Activated CD8-positive, alpha-beta T cell treated with anti-CD3 and anti-CD28 coated beads, Interleukin-2, amount 10 ng/mL, durations not matched to agents 7 days and 5 days (primary cell): ENCODE measurements around the gene CNNM1. TPM values are rescaled to one million over a fixed set of nuclear protein-coding genes. Genes with fewer than 3 reads are reported as not detected.

Experiments used
- ATAC-seq: fragments of 150-1000 bp; cut with Tn5 transposase; one replicate; pipeline ENCODE4 v1.10.0; 2021; ENCODE audit warnings: moderate library complexity
- CTCF ChIA-PET: fragments of 350-600 bp; sonication (Branson Sonifier 250); formaldehyde crosslinking; loops from one replicate; lab custom pipeline; 2021; ENCODE audit warnings: antibody characterized with exemption; lab: Charles Lee
- POLR2A ChIA-PET: fragments of 350-600 bp; sonication (Branson Sonifier 250); formaldehyde crosslinking; loops from one replicate; lab custom pipeline; 2021; ENCODE audit warnings: antibody characterized with exemption; lab: Charles Lee
- DNase-seq: peaks from one replicate; pipeline ENCODE4 v3.0.0-alpha.2; 2020
- H3K27ac Mint-ChIP-seq: one replicate; pipeline ENCODE4 v1.8.0; 2021; ENCODE audit warnings: mild to moderate bottlenecking, mixed read lengths
- H3K27me3 Mint-ChIP-seq: one replicate; pipeline ENCODE4 v1.8.0; 2021; ENCODE audit warnings: low read depth, mixed read lengths
- H3K36me3 Mint-ChIP-seq: one replicate; pipeline ENCODE4 v1.8.0; 2021; ENCODE audit warnings: low read depth, mixed read lengths
- H3K4me1 Mint-ChIP-seq: one replicate; pipeline ENCODE4 v1.8.0; 2021; ENCODE audit warnings: low read depth, mixed read lengths
- H3K4me3 Mint-ChIP-seq: one replicate; pipeline ENCODE4 v1.8.0; 2021; ENCODE audit warnings: mild to moderate bottlenecking, mixed read lengths
- H3K9me3 Mint-ChIP-seq: one replicate; pipeline ENCODE4 v1.8.0; 2022; ENCODE audit warnings: mixed read lengths; ENCODE audit not compliant: insufficient read depth
- total RNA-seq, 2 experiments: library from RNA; stranded (reverse); gene quantifications; one replicate each; pipeline ENCODE4 v1.2.3, GENCODE V29; 2021

Gene CNNM1
- total RNA-seq = under 1 TPM; 0.13 to 0.23 TPM

- peaks cover 5% of the 10 kb centered on the region for H3K4me1 Mint-ChIP-seq
- CTCF ChIA-PET = no interaction called here
- DNase-seq (peak; percentile 35), ATAC-seq (peak; percentile 75)
- POLR2A ChIA-PET = interaction anchor here (0.8 kb wide), 1 partner anchor 10 kb away, joined by 4 read pairs; no protein-coding TSS in a partner anchor
- peaks cover 5% of the 10 kb centered on the region for H3K36me3 Mint-ChIP-seq
- H3K4me3 Mint-ChIP-seq = peak within 1 kb of the TSS; percentile 58
- no peak within 1 kb of the TSS for H3K27ac Mint-ChIP-seq
- H3K9me3 Mint-ChIP-seq = no peaks in the 10 kb centered on the region
- H3K27me3 Mint-ChIP-seq = peaks cover 31% of the 10 kb centered on the region
Measured at GRCh38 chr10:99329304-99329553, at the start of gene CNNM1. Gene CNNM1 (plus strand): TSS chr10:99329356. CDS start chr10:99329388, 32 bp downstream.

GRCh38 chr10:99279626-99280111 is 49.5 kb upstream of the CNNM1 start:
- H3K36me3 Mint-ChIP-seq = no peaks in the 10 kb centered on the region
- CTCF ChIA-PET = interaction anchor here (1.0 to 1.2 kb wide), 2 partner anchors 11 to 813 kb away, joined by 3 read pairs; no protein-coding TSS in a partner anchor

GRCh38 chr10:99280472-99280871 is 48.7 kb upstream of the CNNM1 start:
- Mint-ChIP-seq H3K27ac (no peak overlapping the region), H3K4me1 (no peaks in the 10 kb centered on the region), H3K36me3 (no peaks in the 10 kb centered on the region), H3K4me3 (no peak overlapping the region), H3K9me3 (peaks cover 8% of the 10 kb centered on the region), H3K27me3 (peaks cover 7% of the 10 kb centered on the region)
- no peak for ATAC-seq
- ChIA-PET CTCF (interaction anchor here (1.0 kb wide), 1 partner anchor 813 kb away, joined by 3 read pairs; no protein-coding TSS in a partner anchor), POLR2A (no interaction called here)
- no peak for DNase-seq

More at GRCh38 chr10:99279626-99280111, 49.5 kb upstream of the CNNM1 start:
- Mint-ChIP-seq H3K9me3 (peaks cover 8% of the 10 kb centered on the region), H3K27me3 (peaks cover 8% of the 10 kb centered on the region), H3K4me3 (no peak overlapping the region), H3K4me1 (no peaks in the 10 kb centered on the region), H3K27ac (no peak overlapping the region)
- no peak for ATAC-seq
- POLR2A ChIA-PET = no interaction called here
- no peak for DNase-seq

GRCh38 chr10:99285881-99286280 is 43.3 kb upstream of the CNNM1 start:
- no peaks in the 10 kb centered on the region for H3K4me1 Mint-ChIP-seq
- H3K27ac Mint-ChIP-seq = no peak overlapping the region
- ATAC-seq = no peak
- peaks cover 8% of the 10 kb centered on the region for H3K27me3 Mint-ChIP-seq
- H3K9me3 Mint-ChIP-seq = peaks cover 8% of the 10 kb centered on the region
- no peak for DNase-seq
- POLR2A ChIA-PET = no interaction called here
- H3K4me3 Mint-ChIP-seq = no peak overlapping the region
- CTCF ChIA-PET = no interaction called here
- H3K36me3 Mint-ChIP-seq = no peaks in the 10 kb centered on the region

GRCh38 chr10:99290306-99290705 is 38.9 kb upstream of the CNNM1 start:
- Mint-ChIP-seq H3K27ac (no peak overlapping the region), H3K4me3 (no peak overlapping the region), H3K36me3 (no peaks in the 10 kb centered on the region), H3K9me3 (no peaks in the 10 kb centered on the region), H3K4me1 (no peaks in the 10 kb centered on the region), H3K27me3 (peaks cover 13% of the 10 kb centered on the region)
- DNase-seq (no peak), ATAC-seq (no peak)
- ChIA-PET POLR2A (no interaction called here), CTCF (no interaction called here)

- H3K9me3 Mint-ChIP-seq = no peaks in the 10 kb centered on the region
- ChIA-PET POLR2A (no interaction called here), CTCF (no interaction called here)
- no peaks in the 10 kb centered on the region for H3K4me1 Mint-ChIP-seq
- ATAC-seq (no peak), DNase-seq (no peak)
- H3K27me3 Mint-ChIP-seq = peaks cover 7% of the 10 kb centered on the region
- no peak overlapping the region for H3K27ac Mint-ChIP-seq
- no peaks in the 10 kb centered on the region for H3K36me3 Mint-ChIP-seq
- H3K4me3 Mint-ChIP-seq = no peak overlapping the region
Measured at GRCh38 chr10:99292159-99292558, 37.0 kb upstream of the CNNM1 start.

- ATAC-seq (no peak), DNase-seq (no peak)
- Mint-ChIP-seq H3K9me3 (no peaks in the 10 kb centered on the region), H3K27me3 (peaks cover 4% of the 10 kb centered on the region), H3K36me3 (no peaks in the 10 kb centered on the region), H3K4me1 (no peaks in the 10 kb centered on the region), H3K27ac (no peak overlapping the region), H3K4me3 (no peak overlapping the region)
- ChIA-PET CTCF (no interaction called here), POLR2A (no interaction called here)
Measured at GRCh38 chr10:99296605-99297004, 32.6 kb upstream of the CNNM1 start.

- no peak overlapping the region for H3K27ac Mint-ChIP-seq
- no peak overlapping the region for H3K4me3 Mint-ChIP-seq
- H3K36me3 Mint-ChIP-seq = no peaks in the 10 kb centered on the region
- ChIA-PET CTCF (no interaction called here), POLR2A (no interaction called here)
- DNase-seq (no peak), ATAC-seq (no peak)
- H3K4me1 Mint-ChIP-seq = no peaks in the 10 kb centered on the region
- H3K9me3 Mint-ChIP-seq = no peaks in the 10 kb centered on the region
- H3K27me3 Mint-ChIP-seq = peaks cover 4% of the 10 kb centered on the region
Measured at GRCh38 chr10:99297033-99297432, 32.1 kb upstream of the CNNM1 start.

- H3K27me3 Mint-ChIP-seq = peaks cover 3% of the 10 kb centered on the region
- H3K4me3 Mint-ChIP-seq = no peak overlapping the region
- H3K4me1 Mint-ChIP-seq = no peaks in the 10 kb centered on the region
- H3K9me3 Mint-ChIP-seq = peaks cover 7% of the 10 kb centered on the region
- no peak for DNase-seq
- no peaks in the 10 kb centered on the region for H3K36me3 Mint-ChIP-seq
- ChIA-PET POLR2A (no interaction called here), CTCF (no interaction called here)
- no peak overlapping the region for H3K27ac Mint-ChIP-seq
- no peak for ATAC-seq
Measured at GRCh38 chr10:99303899-99304861, 25.0 kb upstream of the CNNM1 start.

- no peaks in the 10 kb centered on the region for H3K4me1 Mint-ChIP-seq
- H3K4me3 Mint-ChIP-seq = no peak overlapping the region
- H3K27me3 Mint-ChIP-seq = peaks cover 3% of the 10 kb centered on the region
- POLR2A ChIA-PET = no interaction called here
- peaks cover 7% of the 10 kb centered on the region for H3K9me3 Mint-ChIP-seq
- CTCF ChIA-PET = interaction anchor here (0.6 kb wide), 1 partner anchor 58 kb away, joined by 3 read pairs; no protein-coding TSS in a partner anchor
- H3K27ac Mint-ChIP-seq = no peak overlapping the region
- no peaks in the 10 kb centered on the region for H3K36me3 Mint-ChIP-seq
- ATAC-seq (no peak), DNase-seq (no peak)
Measured at GRCh38 chr10:99304862-99305229, 24.3 kb upstream of the CNNM1 start.

- Mint-ChIP-seq H3K4me1 (no peaks in the 10 kb centered on the region), H3K9me3 (peaks cover 7% of the 10 kb centered on the region), H3K27ac (no peak overlapping the region), H3K27me3 (peaks cover 2% of the 10 kb centered on the region), H3K36me3 (no peaks in the 10 kb centered on the region), H3K4me3 (no peak overlapping the region)
- POLR2A ChIA-PET = no interaction called here
- DNase-seq = no peak
- no peak for ATAC-seq
- CTCF ChIA-PET = no interaction called here
Measured at GRCh38 chr10:99312501-99312900, 16.7 kb upstream of the CNNM1 start.

GRCh38 chr10:99315853-99316252 is 13.3 kb upstream of the CNNM1 start:
- no peaks in the 10 kb centered on the region for H3K4me1 Mint-ChIP-seq
- H3K27ac Mint-ChIP-seq = no peak overlapping the region
- ChIA-PET POLR2A (no interaction called here), CTCF (no interaction called here)
- no peaks in the 10 kb centered on the region for H3K9me3 Mint-ChIP-seq
- ATAC-seq (no peak), DNase-seq (no peak)
- no peaks in the 10 kb centered on the region for H3K36me3 Mint-ChIP-seq
- no peak overlapping the region for H3K4me3 Mint-ChIP-seq
- peaks cover 8% of the 10 kb centered on the region for H3K27me3 Mint-ChIP-seq
